ENCODE measurements around the gene SLCO2A1.

SLCO2A1 gene

GRCh38 chr3:133970916-133971315, 58.8 kb downstream of the SLCO2A1 start:
- no peak for TF ChIP-seq CTCF (conservative IDR thresholded peaks at IDR 0.05; ENCODE audit: low read depth, low read length)
- DNase-seq (ENCODE audit: low read depth) = no peak
- H3K4me3 ChIP-seq (ENCODE audit: low read depth, low read length) = no peak overlapping the region

- DNase-seq (ENCODE audit: low read depth) = no peak
- no peak overlapping the region for H3K4me3 ChIP-seq (ENCODE audit: low read depth, low read length)
- TF ChIP-seq CTCF (conservative IDR thresholded peaks at IDR 0.05; ENCODE audit: low read depth, low read length) = no peak
Measured at GRCh38 chr3:133970339-133970738, 59.4 kb downstream of the SLCO2A1 start.

GRCh38 chr3:133967992-133968892, 61.5 kb downstream of the SLCO2A1 start:
- no peak for TF ChIP-seq CTCF (conservative IDR thresholded peaks at IDR 0.05; ENCODE audit: low read depth, low read length)
- no peak overlapping the region for H3K4me3 ChIP-seq (ENCODE audit: low read depth, low read length)
- DNase-seq (ENCODE audit: low read depth) = no peak

- TF ChIP-seq CTCF (conservative IDR thresholded peaks at IDR 0.05; ENCODE audit: low read depth, low read length) = no peak
- no peak overlapping the region for H3K4me3 ChIP-seq (ENCODE audit: low read depth, low read length)
- no peak for DNase-seq (ENCODE audit: low read depth)
Measured at GRCh38 chr3:133966954-133967353, 62.8 kb downstream of the SLCO2A1 start.

- H3K4me3 ChIP-seq (ENCODE audit: low read depth, low read length) = no peak overlapping the region
- no peak for TF ChIP-seq CTCF (conservative IDR thresholded peaks at IDR 0.05; ENCODE audit: low read depth, low read length)
- DNase-seq (ENCODE audit: low read depth) = no peak
Measured at GRCh38 chr3:133965906-133966305, 63.8 kb downstream of the SLCO2A1 start.

GRCh38 chr3:133965013-133965570, 64.6 kb downstream of the SLCO2A1 start:
- no peak for DNase-seq (ENCODE audit: low read depth)
- H3K4me3 ChIP-seq (ENCODE audit: low read depth, low read length) = no peak overlapping the region
- no peak for TF ChIP-seq CTCF (conservative IDR thresholded peaks at IDR 0.05; ENCODE audit: low read depth, low read length)

Measured in choroid plexus epithelial cell (primary cell).